ENCODE results near the gene PTCH2.

DNA sequence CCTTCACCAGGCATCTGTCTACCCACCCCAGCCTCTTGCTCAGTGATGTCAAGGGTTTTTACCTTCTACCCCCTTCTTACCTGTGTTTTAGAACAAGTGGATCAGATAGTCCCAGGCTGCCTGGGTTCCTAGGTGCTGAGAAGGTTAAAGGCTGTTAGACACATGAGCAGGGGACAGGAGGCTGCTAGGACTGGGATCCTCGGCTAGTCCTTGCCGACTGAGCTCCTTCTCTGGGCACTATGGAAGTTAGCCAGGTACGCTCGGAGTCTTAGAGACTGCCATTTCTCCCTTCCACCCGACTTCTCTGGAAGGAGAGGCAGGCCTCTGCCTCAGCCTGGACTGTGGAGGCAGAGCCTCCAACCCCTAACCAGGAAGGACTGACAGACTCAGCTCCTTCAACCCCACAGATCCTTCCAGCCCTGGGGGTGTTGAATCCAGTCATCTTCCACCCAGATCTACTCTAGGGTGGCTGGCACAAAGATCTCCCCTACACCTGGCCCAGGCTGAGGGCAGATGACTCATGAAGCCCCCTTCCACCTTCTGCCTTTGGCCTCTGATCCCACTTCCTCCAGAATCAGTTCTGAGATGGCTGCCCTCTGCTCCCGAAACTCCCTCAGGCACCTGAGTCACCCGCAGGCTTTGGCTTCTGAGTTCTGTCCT, 36.2 kb downstream of the PTCH2 start, which contains the start of gene DYNLT4:
- TF ChIP-seq, protein P1, sequence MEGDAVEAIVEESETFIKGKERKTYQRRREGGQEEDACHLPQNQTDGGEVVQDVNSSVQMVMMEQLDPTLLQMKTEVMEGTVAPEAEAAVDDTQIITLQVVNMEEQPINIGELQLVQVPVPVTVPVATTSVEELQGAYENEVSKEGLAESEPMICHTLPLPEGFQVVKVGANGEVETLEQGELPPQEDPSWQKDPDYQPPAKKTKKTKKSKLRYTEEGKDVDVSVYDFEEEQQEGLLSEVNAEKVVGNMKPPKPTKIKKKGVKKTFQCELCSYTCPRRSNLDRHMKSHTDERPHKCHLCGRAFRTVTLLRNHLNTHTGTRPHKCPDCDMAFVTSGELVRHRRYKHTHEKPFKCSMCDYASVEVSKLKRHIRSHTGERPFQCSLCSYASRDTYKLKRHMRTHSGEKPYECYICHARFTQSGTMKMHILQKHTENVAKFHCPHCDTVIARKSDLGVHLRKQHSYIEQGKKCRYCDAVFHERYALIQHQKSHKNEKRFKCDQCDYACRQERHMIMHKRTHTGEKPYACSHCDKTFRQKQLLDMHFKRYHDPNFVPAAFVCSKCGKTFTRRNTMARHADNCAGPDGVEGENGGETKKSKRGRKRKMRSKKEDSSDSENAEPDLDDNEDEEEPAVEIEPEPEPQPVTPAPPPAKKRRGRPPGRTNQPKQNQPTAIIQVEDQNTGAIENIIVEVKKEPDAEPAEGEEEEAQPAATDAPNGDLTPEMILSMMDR (IDR thresholded peaks at IDR 0.05; ENCODE audit: low read length), result no peak
- no peak for TF ChIP-seq EZH2 (IDR thresholded peaks at IDR 0.05; ENCODE audit: borderline replicate concordance, low read length)
